ENCODE results near the gene PLXDC1.
A peak's percentile ranks its signal among the peaks of the same experiment; 100 is the strongest.

The PLXDC1 gene

GRCh38 chr17:39164675-39165143 lies 13.3 kb upstream of the PLXDC1 start:
- H3F3A ChIP-seq (ENCODE audit: control insufficient read depth, insufficient read depth), result no peaks in the 10 kb centered on the region
- no peaks in the 10 kb centered on the region for H3K36me3 ChIP-seq (ENCODE audit: control insufficient read depth, low read length)
- no peaks in the 10 kb centered on the region for H4K20me1 ChIP-seq (ENCODE audit: control insufficient read depth, insufficient read depth, low read depth, low read length)
- H3K4me2 ChIP-seq (ENCODE audit: low read length), result peak overlapping the region; percentile 87
- TF ChIP-seq, protein P1, sequence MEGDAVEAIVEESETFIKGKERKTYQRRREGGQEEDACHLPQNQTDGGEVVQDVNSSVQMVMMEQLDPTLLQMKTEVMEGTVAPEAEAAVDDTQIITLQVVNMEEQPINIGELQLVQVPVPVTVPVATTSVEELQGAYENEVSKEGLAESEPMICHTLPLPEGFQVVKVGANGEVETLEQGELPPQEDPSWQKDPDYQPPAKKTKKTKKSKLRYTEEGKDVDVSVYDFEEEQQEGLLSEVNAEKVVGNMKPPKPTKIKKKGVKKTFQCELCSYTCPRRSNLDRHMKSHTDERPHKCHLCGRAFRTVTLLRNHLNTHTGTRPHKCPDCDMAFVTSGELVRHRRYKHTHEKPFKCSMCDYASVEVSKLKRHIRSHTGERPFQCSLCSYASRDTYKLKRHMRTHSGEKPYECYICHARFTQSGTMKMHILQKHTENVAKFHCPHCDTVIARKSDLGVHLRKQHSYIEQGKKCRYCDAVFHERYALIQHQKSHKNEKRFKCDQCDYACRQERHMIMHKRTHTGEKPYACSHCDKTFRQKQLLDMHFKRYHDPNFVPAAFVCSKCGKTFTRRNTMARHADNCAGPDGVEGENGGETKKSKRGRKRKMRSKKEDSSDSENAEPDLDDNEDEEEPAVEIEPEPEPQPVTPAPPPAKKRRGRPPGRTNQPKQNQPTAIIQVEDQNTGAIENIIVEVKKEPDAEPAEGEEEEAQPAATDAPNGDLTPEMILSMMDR (IDR thresholded peaks at IDR 0.05; ENCODE audit: low read depth, low read length, poor library complexity, severe bottlenecking), result peak; percentile 98
- no peak for TF ChIP-seq EZH2phosphoT487 (IDR thresholded peaks at IDR 0.05; ENCODE audit: borderline replicate concordance, low read length)
- no peaks in the 10 kb centered on the region for H3K9me2 ChIP-seq (replicated peaks; ENCODE audit: control insufficient read depth, low read length)
- peaks cover 6% of the 10 kb centered on the region; the same call in 1 of the 2 replicates for H3K27me3 ChIP-seq (ENCODE audit: control insufficient read depth, low read length)
- no peak overlapping the region for H3K27ac ChIP-seq (ENCODE audit: low read depth, low read length)
- no peaks in the 10 kb centered on the region for H3K79me2 ChIP-seq (ENCODE audit: control insufficient read depth, low read length)
- no peaks in the 10 kb centered on the region for H3K9me3 ChIP-seq (ENCODE audit: control insufficient read depth, insufficient read depth, low read length)
- peaks cover 15% of the 10 kb centered on the region for H3K4me1 ChIP-seq (ENCODE audit: control insufficient read depth, low read length)
- peak overlapping the region; percentile 76 for H3K4me3 ChIP-seq (ENCODE audit: low read length)

DNA sequence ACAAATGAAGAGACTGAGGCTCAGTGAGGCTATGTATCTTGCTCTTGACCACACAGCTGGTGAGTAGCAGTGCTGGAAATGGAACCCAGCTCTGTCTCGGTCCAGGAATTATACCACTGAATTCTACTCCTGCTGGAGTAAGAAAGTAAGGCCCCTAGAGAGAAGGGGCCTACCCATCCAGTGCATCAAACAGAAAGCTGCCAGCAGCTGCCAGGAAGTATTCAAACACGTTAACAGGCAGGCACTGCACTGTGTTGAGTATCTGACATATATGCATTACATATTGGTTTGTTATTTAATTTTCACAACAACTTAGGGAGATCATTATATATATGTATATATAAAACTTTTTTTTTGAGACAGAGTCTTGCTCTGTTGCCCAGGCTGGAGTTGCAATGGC lies 10.5 kb upstream of the PLXDC1 start:
- no peaks in the 10 kb centered on the region for H3F3A ChIP-seq (ENCODE audit: control insufficient read depth, insufficient read depth)
- H3K4me3 ChIP-seq (ENCODE audit: low read length), result no peak overlapping the region
- H4K20me1 ChIP-seq (ENCODE audit: control insufficient read depth, insufficient read depth, low read depth, low read length), result no peaks in the 10 kb centered on the region
- no peaks in the 10 kb centered on the region for H3K36me3 ChIP-seq (ENCODE audit: control insufficient read depth, low read length)
- H3K9me2 ChIP-seq (replicated peaks; ENCODE audit: control insufficient read depth, low read length), result no peaks in the 10 kb centered on the region
- no peak overlapping the region for H3K27ac ChIP-seq (ENCODE audit: low read depth, low read length)
- no peaks in the 10 kb centered on the region for H3K79me2 ChIP-seq (ENCODE audit: control insufficient read depth, low read length)
- H3K27me3 ChIP-seq (ENCODE audit: control insufficient read depth, low read length), result peaks cover 2% of the 10 kb centered on the region; the same call in 1 of the 2 replicates
- TF ChIP-seq EZH2phosphoT487 (IDR thresholded peaks at IDR 0.05; ENCODE audit: borderline replicate concordance, low read length), result no peak
- TF ChIP-seq, protein P1 (IDR thresholded peaks at IDR 0.05; ENCODE audit: low read depth, low read length, poor library complexity, severe bottlenecking), result no peak
- no peaks in the 10 kb centered on the region for H3K9me3 ChIP-seq (ENCODE audit: control insufficient read depth, insufficient read depth, low read length)
- H3K4me1 ChIP-seq (ENCODE audit: control insufficient read depth, low read length), result peaks cover 10% of the 10 kb centered on the region
- H3K4me2 ChIP-seq (ENCODE audit: low read length), result no peak overlapping the region

GRCh38 chr17:39158623-39159022 lies 7.2 kb upstream of the PLXDC1 start:
- H3K9me3 ChIP-seq (ENCODE audit: control insufficient read depth, insufficient read depth, low read length), result no peaks in the 10 kb centered on the region
- H3K4me1 ChIP-seq (ENCODE audit: control insufficient read depth, low read length), result peaks cover 7% of the 10 kb centered on the region
- TF ChIP-seq, protein P1 (IDR thresholded peaks at IDR 0.05; ENCODE audit: low read depth, low read length, poor library complexity, severe bottlenecking), result no peak
- no peak for TF ChIP-seq EZH2phosphoT487 (IDR thresholded peaks at IDR 0.05; ENCODE audit: borderline replicate concordance, low read length)
- H3K9me2 ChIP-seq (replicated peaks; ENCODE audit: control insufficient read depth, low read length), result no peaks in the 10 kb centered on the region
- 0 out of 2 replicates have a peak, but pooled peaks cover 3% of the 10 kb centered on the region for H3K27me3 ChIP-seq (ENCODE audit: control insufficient read depth, low read length)
- H3K4me2 ChIP-seq (ENCODE audit: low read length), result no peak overlapping the region
- no peak overlapping the region for H3K27ac ChIP-seq (ENCODE audit: low read depth, low read length)
- H3K4me3 ChIP-seq (ENCODE audit: low read length), result no peak overlapping the region
- no peaks in the 10 kb centered on the region for H3K79me2 ChIP-seq (ENCODE audit: control insufficient read depth, low read length)
- no peaks in the 10 kb centered on the region for H4K20me1 ChIP-seq (ENCODE audit: control insufficient read depth, insufficient read depth, low read depth, low read length)
- peaks cover 5% of the 10 kb centered on the region; the same call in 1 of the 2 replicates for H3K36me3 ChIP-seq (ENCODE audit: control insufficient read depth, low read length)
- H3F3A ChIP-seq (ENCODE audit: control insufficient read depth, insufficient read depth), result no peaks in the 10 kb centered on the region
